ENCODE data around the gene CALCB. TPM values are rescaled to one million over a fixed set of nuclear protein-coding genes. Genes with fewer than 3 reads are reported as not detected.

CALCB gene
- total RNA-seq, 1 experiment from 2014 or later: not detected

DNA sequence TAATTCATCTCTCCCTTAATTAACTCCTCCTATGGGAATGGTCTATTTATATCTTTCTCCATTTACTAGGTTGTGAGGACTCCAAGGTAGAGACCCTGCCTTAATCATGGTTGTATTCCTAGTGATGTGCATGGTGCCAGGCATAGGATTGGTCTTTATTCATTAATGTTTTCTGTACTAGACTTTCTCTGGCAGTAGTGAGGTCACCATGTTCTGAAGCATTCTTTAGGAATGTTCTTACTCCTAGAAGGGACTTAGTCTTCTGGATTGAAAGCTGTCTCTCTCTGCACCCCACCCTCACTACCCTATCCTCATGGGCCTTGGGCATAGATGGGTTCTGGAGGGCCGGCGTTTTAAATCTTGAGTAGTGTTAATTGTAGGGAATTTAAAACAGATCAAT is 30.8 kb downstream of the CALCB start:
- TF ChIP-seq, protein P1, sequence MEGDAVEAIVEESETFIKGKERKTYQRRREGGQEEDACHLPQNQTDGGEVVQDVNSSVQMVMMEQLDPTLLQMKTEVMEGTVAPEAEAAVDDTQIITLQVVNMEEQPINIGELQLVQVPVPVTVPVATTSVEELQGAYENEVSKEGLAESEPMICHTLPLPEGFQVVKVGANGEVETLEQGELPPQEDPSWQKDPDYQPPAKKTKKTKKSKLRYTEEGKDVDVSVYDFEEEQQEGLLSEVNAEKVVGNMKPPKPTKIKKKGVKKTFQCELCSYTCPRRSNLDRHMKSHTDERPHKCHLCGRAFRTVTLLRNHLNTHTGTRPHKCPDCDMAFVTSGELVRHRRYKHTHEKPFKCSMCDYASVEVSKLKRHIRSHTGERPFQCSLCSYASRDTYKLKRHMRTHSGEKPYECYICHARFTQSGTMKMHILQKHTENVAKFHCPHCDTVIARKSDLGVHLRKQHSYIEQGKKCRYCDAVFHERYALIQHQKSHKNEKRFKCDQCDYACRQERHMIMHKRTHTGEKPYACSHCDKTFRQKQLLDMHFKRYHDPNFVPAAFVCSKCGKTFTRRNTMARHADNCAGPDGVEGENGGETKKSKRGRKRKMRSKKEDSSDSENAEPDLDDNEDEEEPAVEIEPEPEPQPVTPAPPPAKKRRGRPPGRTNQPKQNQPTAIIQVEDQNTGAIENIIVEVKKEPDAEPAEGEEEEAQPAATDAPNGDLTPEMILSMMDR (conservative IDR thresholded peaks at IDR 0.05): no peak
- Histone ChIP-seq H2BK12ac (ENCODE audit: insufficient read length, low read depth, low read length) (no peak overlapping the region), H3K23me2 (ENCODE audit: insufficient read length, low read depth, low read length, poor library complexity, severe bottlenecking) (no peaks in the 10 kb centered on the region), H3K27me3 (ENCODE audit: insufficient read depth, low read length) (no peaks in the 10 kb centered on the region), H3K9me3 (ENCODE audit: control insufficient read depth, low read depth, low read length) (no peaks in the 10 kb centered on the region), H3K14ac (ENCODE audit: insufficient read depth, low read length) (no peak overlapping the region), H2BK20ac (ENCODE audit: low read depth, low read length, poor library complexity, severe bottlenecking) (no peak overlapping the region), H2AK5ac (ENCODE audit: insufficient read length, low read length) (no peak overlapping the region), H3K9ac (ENCODE audit: extremely low read depth, insufficient read length, low read length) (no peak overlapping the region), H3K79me1 (ENCODE audit: insufficient read depth, low read depth, low read length, poor library complexity, severe bottlenecking) (no peaks in the 10 kb centered on the region), H2AFZ (ENCODE audit: low read length) (no peak overlapping the region), H3K4me2 (ENCODE audit: insufficient read depth, insufficient read length, low read length) (no peak overlapping the region), H4K91ac (ENCODE audit: insufficient read length, low read depth, low read length) (no peak overlapping the region), H2BK15ac (ENCODE audit: low read depth, low read length) (no peak overlapping the region), H3K4ac (ENCODE audit: low read depth, low read length) (no peak overlapping the region), H3K18ac (ENCODE audit: insufficient read length, low read depth, low read length) (no peak overlapping the region), H4K20me1 (ENCODE audit: control insufficient read depth, insufficient read depth, insufficient read length) (no peaks in the 10 kb centered on the region), H4K5ac (ENCODE audit: insufficient read length, low read depth, low read length) (no peak overlapping the region), H2BK120ac (ENCODE audit: low read depth, low read length, poor library complexity, severe bottlenecking) (no peak overlapping the region), H2BK5ac (ENCODE audit: insufficient read length, low read length) (no peak overlapping the region), H3T11ph (ENCODE audit: low read length) (no peak overlapping the region), H3K79me2 (ENCODE audit: insufficient read depth, low read length) (no peaks in the 10 kb centered on the region), H3K56ac (ENCODE audit: insufficient read length, low read depth, low read length) (no peak overlapping the region), H3K27ac (ENCODE audit: insufficient read length, low read depth, low read length) (no peak overlapping the region), H3K4me1 (ENCODE audit: insufficient read depth, low read length) (no peaks in the 10 kb centered on the region), H3K23ac (ENCODE audit: insufficient read length, low read depth, low read length) (no peak overlapping the region), H4K8ac (replicated peaks; ENCODE audit: insufficient read length, low read depth, low read length) (no peak overlapping the region)
- H3K4me3 Mint-ChIP-seq: no peak overlapping the region
- no CpG with 5 or more reads among the region's 2 CpGs for WGBS (ENCODE audit: extremely low coverage, insufficient read length, low lambda C conversion rate)
- no peak overlapping the region for H3K27ac Mint-ChIP-seq
- H3K36me3 Mint-ChIP-seq (ENCODE audit: insufficient read depth in 1 of 3, low read depth in 3 of 3): no peaks in the 10 kb centered on the region
- H3K27me3 Mint-ChIP-seq (ENCODE audit: low read depth): peaks cover 8% of the 10 kb centered on the region
- peaks cover 7 to 11% of the 10 kb centered on the region in 2 experiments for H3K4me1 Mint-ChIP-seq
- DNase-seq: no peak
- H3K9me3 Mint-ChIP-seq: peaks cover 5 to 13% of the 10 kb centered on the region in 2 experiments; a peak in 4 of 5 replicates
